Measurements from ENCODE around the gene C3orf62. TPM values are rescaled to one million over a fixed set of nuclear protein-coding genes. Genes with fewer than 3 reads are reported as not detected.
A peak's percentile ranks its signal among the peaks of the same experiment; 100 is the strongest.

C3orf62 gene
- total and polyA plus RNA-seq, 9 of the 15 experiments (the other 6 are each of a cell fraction or from before 2014, with no cell fraction given): 1.3 to 5.7 (median 3.4) TPM

- TF ChIP-seq ZNF318 (IDR thresholded peaks at IDR 0.05; ENCODE audit: borderline replicate concordance in 1 of 2, low read depth in 1 of 2) (peak in 1 of 2 experiments; percentile 99; a peak in 3 of 4 replicates), TFE3 (CRISPR knock-in tag; IDR thresholded peaks at IDR 0.05) (peak; percentile 84), MAFG (tag; conservative IDR thresholded peaks at IDR 0.05) (0 out of 2 replicates have a peak, but pooled peaks have one; percentile 23), ZNF408 (CRISPR knock-in tag; IDR thresholded peaks at IDR 0.05; ENCODE audit: low read depth) (no peak), TARDBP (IDR thresholded peaks at IDR 0.05) (peak; percentile 69; the same call in 1 of the 2 replicates), PRMT5 (CRISPR knock-in tag; IDR thresholded peaks at IDR 0.05) (no peak), ETV1 (tag; conservative IDR thresholded peaks at IDR 0.05; ENCODE audit: low read depth) (peak; percentile 81), MCM5 (IDR thresholded peaks at IDR 0.05; ENCODE audit: low read depth) (no peak), SUPT5H (IDR thresholded peaks at IDR 0.05) (no peak), IFI16 (CRISPR knock-in tag; IDR thresholded peaks at IDR 0.05) (no peak), HDAC6 (IDR thresholded peaks at IDR 0.05; ENCODE audit: low read depth, low read length) (no peak), BACH1 (tag; IDR thresholded peaks at IDR 0.05) (peak; percentile 85), CREB3 (tag; conservative IDR thresholded peaks at IDR 0.05; ENCODE audit: low read depth) (peak; percentile 82), COPS2 (conservative IDR thresholded peaks at IDR 0.05) (no peak)
- TF ChIP-seq, protein P1, sequence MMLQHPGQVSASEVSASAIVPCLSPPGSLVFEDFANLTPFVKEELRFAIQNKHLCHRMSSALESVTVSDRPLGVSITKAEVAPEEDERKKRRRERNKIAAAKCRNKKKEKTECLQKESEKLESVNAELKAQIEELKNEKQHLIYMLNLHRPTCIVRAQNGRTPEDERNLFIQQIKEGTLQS (IDR thresholded peaks at IDR 0.05): peak; percentile 97
- TF ChIP-seq, protein P1 (CRISPR knock-in tag; conservative IDR thresholded peaks at IDR 0.05): peak; percentile 98
Observed at GRCh38 chr3:49238274-49239127, 38.5 kb downstream of the C3orf62 start (continued).
